ENCODE measurements around the gene PPARD. TPM values are rescaled to one million over a fixed set of nuclear protein-coding genes. Genes with fewer than 3 reads are reported as not detected.

The PPARD gene
- 10 to 100 TPM; 17.0 to 42.8 (median 28.2) TPM for total RNA-seq

DNA sequence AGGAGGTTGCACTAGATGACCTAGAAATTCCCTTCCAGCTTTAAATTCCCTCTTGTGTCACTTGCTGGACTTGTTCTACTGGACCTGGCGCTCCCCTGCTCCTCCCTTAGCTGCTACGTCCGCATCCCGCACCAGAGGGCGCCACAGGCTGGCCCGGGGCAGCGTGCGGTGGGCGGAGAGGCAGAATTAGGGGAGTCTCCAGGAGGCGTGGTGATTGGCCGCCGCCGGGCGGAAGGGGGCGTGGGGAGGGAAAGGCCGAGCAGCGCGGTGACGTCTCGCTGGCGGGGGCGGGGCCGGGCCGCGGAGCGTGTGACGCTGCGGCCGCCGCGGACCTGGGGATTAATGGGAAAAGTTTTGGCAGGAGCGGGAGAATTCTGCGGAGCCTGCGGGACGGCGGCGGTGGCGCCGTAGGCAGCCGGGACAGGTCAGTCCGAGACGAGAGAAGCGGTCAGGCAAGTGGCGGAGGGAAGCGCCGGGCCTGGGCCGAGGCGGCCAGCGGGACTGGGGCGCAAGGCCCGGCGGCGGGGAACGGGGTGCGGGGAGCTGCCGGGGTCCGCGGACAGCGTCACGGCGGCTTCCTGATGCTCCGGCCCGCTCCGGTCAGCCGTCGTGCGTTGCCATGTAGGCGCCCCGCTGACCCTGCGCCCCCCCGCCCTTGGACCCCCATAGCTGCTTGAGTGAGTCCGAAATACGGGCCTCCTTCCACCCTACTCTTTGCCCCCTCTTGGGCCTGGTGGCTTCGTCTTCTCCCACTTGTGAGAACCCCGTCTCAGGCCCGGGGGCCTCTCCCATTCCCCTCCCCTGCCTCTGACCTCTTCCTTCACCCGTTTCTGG lies at the start of gene PPARD:
PPARD (plus strand) TSS at position 301 of the 834 bp plus-strand sequence. CDS start 68,530 bp downstream, outside the sequence.
- intact Hi-C loops (cut with DNase I): loop anchor here (5.0 to 10.0 kb wide), 2 partner anchors 72 to 110 kb away; partner anchors contain the start of gene FANCE
- H3K27me3 ChIP-seq: no peaks in the 10 kb centered on the region
- peak within 1 kb of the TSS; percentile 89 to 97 (median 96) for H3K27ac ChIP-seq
- 0% methylated on average over 4 to 6 of the region's 77 CpGs for WGBS, 2 donors
- no peaks in the 10 kb centered on the region for H3K9me3 ChIP-seq
- H3K36me3 ChIP-seq: peaks cover 0 to 24% (median 0%) of the 10 kb centered on the region in 3 donors
- peak within 1 kb of the TSS; percentile 69 to 99 (median 92) for H3K4me3 ChIP-seq
- peaks cover 17 to 46% (median 32%) of the 10 kb centered on the region in 3 donors for H3K4me1 ChIP-seq
- peak in 3 of 4 donors; percentile 67 to 86 (median 71) for TF ChIP-seq POLR2A (IDR thresholded peaks at IDR 0.05)
- peak; percentile 93 to 100 (median 100) for TF ChIP-seq CTCF (IDR thresholded peaks at IDR 0.05)
- DNase-seq: peak; percentile 91

DNA sequence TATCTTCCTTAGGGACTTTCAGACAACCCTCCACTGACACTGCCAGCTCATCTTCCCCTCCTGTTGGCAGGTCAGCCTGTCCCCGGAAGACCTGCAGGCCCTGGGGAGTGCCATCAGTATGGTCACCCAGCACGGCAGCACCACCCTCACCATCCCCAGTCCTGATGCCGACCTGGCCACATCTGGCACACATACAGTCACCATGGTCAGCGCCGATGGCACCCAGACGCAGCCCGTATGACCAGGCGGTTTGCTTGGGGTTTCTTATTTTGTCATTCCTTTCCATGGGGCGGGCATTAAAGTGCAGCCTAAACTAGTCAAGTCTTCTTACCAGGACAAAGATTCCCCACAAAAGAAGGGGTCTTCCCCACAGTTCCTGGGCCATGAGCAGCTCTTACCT lies 48.7 kb upstream of the PPARD start:
- H3K27ac ChIP-seq: no peak overlapping the region
- H3K4me3 ChIP-seq: no peak overlapping the region
- DNase-seq: no peak
- H3K36me3 ChIP-seq: peaks cover 11 to 79% (median 15%) of the 10 kb centered on the region in 3 donors
- 80 to 90% methylated on average over 2 to 6 of the region's 9 CpGs for WGBS, 2 donors
- TF ChIP-seq CTCF (IDR thresholded peaks at IDR 0.05) (no peak), POLR2A (IDR thresholded peaks at IDR 0.05) (no peak)
- H3K9me3 ChIP-seq: no peaks in the 10 kb centered on the region
- no peaks in the 10 kb centered on the region for H3K27me3 ChIP-seq
- intact Hi-C loops (cut with DNase I): no loop called here
- peaks cover 5 to 19% (median 11%) of the 10 kb centered on the region in 3 donors for H3K4me1 ChIP-seq

DNA sequence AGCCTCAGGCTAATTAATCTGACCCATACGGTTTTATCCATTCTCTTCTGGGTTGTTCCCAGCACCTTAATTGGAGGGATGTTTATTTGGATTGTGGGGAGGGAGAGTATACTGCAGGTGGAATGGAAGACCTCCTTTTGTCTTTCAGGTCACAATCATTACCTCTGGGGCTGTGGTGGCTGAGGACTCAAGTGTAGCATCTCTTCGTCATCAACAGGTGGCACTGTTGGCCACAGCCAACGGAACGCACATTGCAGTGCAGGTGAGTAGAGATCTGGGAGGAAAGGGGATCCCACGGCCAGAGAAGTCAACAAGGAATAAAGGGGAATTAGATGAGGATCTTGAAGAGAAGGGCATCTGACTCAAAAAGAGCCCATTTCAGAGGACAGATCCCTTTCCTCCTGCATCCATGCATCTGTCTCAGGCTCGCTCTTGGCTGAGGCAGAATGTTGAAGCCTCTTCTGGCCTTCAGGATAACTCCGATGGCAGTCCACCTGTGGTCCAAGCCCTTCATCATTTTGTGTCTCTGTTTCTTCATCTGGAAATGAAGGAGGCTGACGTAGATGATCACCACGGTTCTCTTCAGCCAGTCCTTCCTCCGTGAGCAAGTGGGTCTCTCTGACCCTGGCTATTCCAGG lies 47.9 kb upstream of the PPARD start:
- intact Hi-C loops (cut with DNase I): no loop called here
- no peak overlapping the region for H3K4me3 ChIP-seq
- H3K9me3 ChIP-seq: no peaks in the 10 kb centered on the region
- 45 to 51% methylated on average over 8 to 10 of the region's 10 CpGs for WGBS, 2 donors
- peaks cover 11 to 71% (median 11%) of the 10 kb centered on the region in 3 donors for H3K36me3 ChIP-seq
- no peak for DNase-seq
- no peaks in the 10 kb centered on the region for H3K27me3 ChIP-seq
- no peak overlapping the region for H3K27ac ChIP-seq
- peaks cover 5 to 27% (median 12%) of the 10 kb centered on the region in 3 donors for H3K4me1 ChIP-seq
- TF ChIP-seq POLR2A (IDR thresholded peaks at IDR 0.05): no peak
- TF ChIP-seq CTCF (IDR thresholded peaks at IDR 0.05): peak; percentile 28 to 79 (median 64)

DNA sequence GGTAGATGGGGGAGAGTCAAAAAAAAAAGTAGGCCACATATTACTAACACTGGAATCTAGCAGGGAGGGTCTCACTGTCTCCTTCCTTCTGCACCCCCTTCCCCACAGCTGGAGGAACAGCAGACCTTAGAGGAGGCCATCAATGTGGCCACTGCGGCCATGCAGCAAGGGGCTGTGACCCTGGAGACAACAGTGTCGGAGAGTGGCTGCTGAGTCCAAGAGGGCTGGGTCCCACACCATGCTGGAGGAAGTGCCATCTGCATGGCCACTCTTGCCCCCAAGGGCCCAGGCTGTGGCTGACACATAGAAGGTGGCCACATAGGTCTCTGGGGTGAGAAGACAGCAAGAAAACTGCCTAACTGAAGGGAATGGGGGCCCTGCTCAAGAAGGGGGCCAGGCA lies 47.3 kb upstream of the PPARD start:
- no peak for DNase-seq
- 100% methylated on average over 2 of the region's 2 CpGs; no CpG with 5 or more reads in 1 of the 2 donors for WGBS, 2 donors

More for the DNA sequence above, 47.3 kb upstream of the PPARD start:
- TF ChIP-seq POLR2A (IDR thresholded peaks at IDR 0.05): no peak
- no peak for TF ChIP-seq CTCF (IDR thresholded peaks at IDR 0.05)
- intact Hi-C loops (cut with DNase I): no loop called here
- no peaks in the 10 kb centered on the region for H3K27me3 ChIP-seq
- no peak overlapping the region for H3K4me3 ChIP-seq
- H3K27ac ChIP-seq: no peak overlapping the region
- H3K4me1 ChIP-seq: peaks cover 5 to 33% (median 14%) of the 10 kb centered on the region in 3 donors
- no peaks in the 10 kb centered on the region for H3K9me3 ChIP-seq
- H3K36me3 ChIP-seq: peaks cover 7 to 65% (median 11%) of the 10 kb centered on the region in 3 donors
